Body of pancreas (tissue), 4 donors: ENCODE measurements around the gene ARHGAP4.

Experiments used
- CTCF ChIP-seq, 7 experiments: fragments of 450-650 bp in 4 of 7; fragments of 200-600 bp in 3 of 7; sonication (generic) in 3 of 7; IDR thresholded peaks; one replicate each; pipeline ENCODE4 v1.5.1; 2016 to 2019; ENCODE audit warnings: antibody characterized with exemption in 7 of 7
- POLR2A ChIP-seq, 3 donors: fragments of 450-650 bp; IDR thresholded peaks; one replicate each; pipeline ENCODE4 v1.6.1; 2016; ENCODE audit warnings: antibody characterized with exemption in 3 of 3, mild to moderate bottlenecking in 2 of 3

- no peak for TF ChIP-seq CTCF (IDR thresholded peaks at IDR 0.05)
- TF ChIP-seq POLR2A (IDR thresholded peaks at IDR 0.05), result no peak
Measured at GRCh38 chrX:153867139-153867538, 58.9 kb downstream of the ARHGAP4 start.
